Cerebellar nuclear complex (tissue), 1 donor: Measurements from ENCODE around the gene LCN1.
"Not testable (repeated sequence)": the region's sequence is repeated elsewhere in the genome, so short reads cannot be mapped to it uniquely, and the experiment has no call there.

ENCODE experiments used
- DNase-seq, 2 experiments: peaks; one replicate each; lab custom pipeline; 2025; lab: John Stamatoyannopoulos, UW

The LCN1 gene

GRCh38 chr9:135546792-135547617, 25.8 kb downstream of the LCN1 start:
- DNase-seq = not testable (repeated sequence)

- no peak for DNase-seq
These were observed 26.8 kb downstream of the LCN1 start for GRCh38 chr9:135547756-135548736.

GRCh38 chr9:135549478-135550343, 28.5 kb downstream of the LCN1 start:
- not testable (repeated sequence) for DNase-seq

GRCh38 chr9:135550344-135550918, 29.2 kb downstream of the LCN1 start:
- no peak for DNase-seq

- no peak for DNase-seq
These were observed 29.8 kb downstream of the LCN1 start for GRCh38 chr9:135551031-135551430.

- DNase-seq = no peak
These were observed 30.2 kb downstream of the LCN1 start for GRCh38 chr9:135551456-135551855.

GRCh38 chr9:135552021-135552697, 30.9 kb downstream of the LCN1 start:
- DNase-seq = no peak

GRCh38 chr9:135552698-135553171, 31.5 kb downstream of the LCN1 start:
- no peak for DNase-seq

GRCh38 chr9:135554718-135555117, 33.5 kb downstream of the LCN1 start:
- no peak for DNase-seq

GRCh38 chr9:135555203-135555602, 34.0 kb downstream of the LCN1 start:
- DNase-seq = no peak

- DNase-seq = no peak
These were observed 34.7 kb downstream of the LCN1 start for GRCh38 chr9:135555910-135556309.

- no peak for DNase-seq
These were observed 38.4 kb downstream of the LCN1 start for GRCh38 chr9:135559606-135560005.

- no peak for DNase-seq
These were observed 40.4 kb downstream of the LCN1 start, which contains the start of gene PAEP for GRCh38 chr9:135561391-135562234. PAEP (plus strand) TSS chr9:135561756.

- DNase-seq = no peak
These were observed 41.0 kb downstream of the LCN1 start for GRCh38 chr9:135562235-135562745.

- DNase-seq = no peak
These were observed 41.8 kb downstream of the LCN1 start for GRCh38 chr9:135563039-135563476.

- no peak for DNase-seq
These were observed 42.6 kb downstream of the LCN1 start for GRCh38 chr9:135563858-135564257.

GRCh38 chr9:135565141-135565628, 43.9 kb downstream of the LCN1 start:
- DNase-seq = no peak

GRCh38 chr9:135565636-135566035, 44.4 kb downstream of the LCN1 start:
- no peak for DNase-seq

- no peak for DNase-seq
These were observed 45.3 kb downstream of the LCN1 start for GRCh38 chr9:135566552-135566951.
